Peyer's patch (tissue), 4 donors: ENCODE data around the gene GM2A.

Source experiments
- CTCF ChIP-seq, 6 experiments: fragments of 450-650 bp in 4 of 6; fragments of 200-600 bp in 2 of 6; sonication (generic) in 1 of 6; IDR thresholded peaks; one replicate each; pipeline ENCODE4 v1.5.1; 2017 to 2019; ENCODE audit warnings: antibody characterized with exemption in 6 of 6, mild to moderate bottlenecking in 3 of 6, moderate library complexity in 1 of 6
- POLR2A ChIP-seq, 2 donors: fragments of 450-650 bp; IDR thresholded peaks; one replicate each; pipeline ENCODE4 v1.5.1; 2017; ENCODE audit warnings: antibody characterized with exemption in 2 of 2, mild to moderate bottlenecking in 2 of 2, moderate library complexity in 2 of 2

GRCh38 chr5:151264113-151264512, 11.1 kb downstream of the GM2A start:
- TF ChIP-seq CTCF (IDR thresholded peaks at IDR 0.05), result no peak
- no peak for TF ChIP-seq POLR2A (IDR thresholded peaks at IDR 0.05)
